Sigmoid colon (tissue), 4 donors: Measurements from ENCODE around the gene TOMM40.

Experiments
- CTCF ChIP-seq, 4 experiments: fragments of 450-650 bp in 3 of 4; fragments of 200-600 bp in 1 of 4; IDR thresholded peaks; one replicate each; pipeline ENCODE4 v1.5.1; 2016 to 2019; ENCODE audit warnings: antibody characterized with exemption in 4 of 4, mild to moderate bottlenecking in 3 of 4, moderate library complexity in 2 of 4
- POLR2A ChIP-seq, 2 donors: fragments of 450-650 bp; IDR thresholded peaks; one replicate each; pipeline ENCODE4 v1.6.1; 2016; ENCODE audit warnings: antibody characterized with exemption in 2 of 2, mild to moderate bottlenecking in 2 of 2, moderate library complexity in 2 of 2
- POLR2AphosphoS5 ChIP-seq, 4 donors: sonication (generic); formaldehyde crosslinking; IDR thresholded peaks; one replicate each; pipeline ENCODE4 v1.6.1; 2017; ENCODE audit warnings: antibody characterized with exemption in 4 of 4

GRCh38 chr19:44883922-44884321 is 7.1 kb upstream of the TOMM40 start:
- no peak for TF ChIP-seq CTCF (IDR thresholded peaks at IDR 0.05)
- no peak for TF ChIP-seq POLR2AphosphoS5 (IDR thresholded peaks at IDR 0.05)
- no peak for TF ChIP-seq POLR2A (IDR thresholded peaks at IDR 0.05)
